GM20431 (cell line): ENCODE measurements around the gene GJD2.

Source experiments
- in situ Hi-C: fragments of 300-500 bp; cut with MseI, MboI; formaldehyde crosslinking; loops from one replicate; pipeline ENCODE4 v1.15.0; 2020; ENCODE audit warnings: low sequenced_read_pairs; ENCODE audit not compliant: unreplicated experiment

Gene GJD2

DNA sequence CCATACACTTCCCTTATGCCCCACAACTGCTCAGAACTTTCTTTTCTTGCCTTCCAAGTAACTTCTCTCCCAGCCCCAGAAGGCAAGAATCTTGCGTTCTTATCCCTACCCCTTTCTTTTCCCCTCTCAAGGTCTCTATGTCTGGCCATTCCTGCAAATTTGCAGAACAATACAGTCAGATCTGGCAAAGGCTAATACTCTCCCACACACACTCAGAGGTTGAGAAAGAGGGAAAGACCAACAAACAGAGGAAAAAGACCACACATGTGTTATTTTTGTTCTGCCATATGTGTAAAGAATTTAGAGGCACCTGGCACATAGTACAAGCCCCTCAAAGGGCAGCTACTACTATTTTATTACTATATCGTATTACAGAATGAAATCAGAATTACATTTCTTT is 25.7 kb downstream of the GJD2 start:
- in situ Hi-C loops = no loop called here

- in situ Hi-C loops = no loop called here
Measured at GRCh38 chr15:34726406-34727100, 28.2 kb downstream of the GJD2 start.

- in situ Hi-C loops = no loop called here
Measured at GRCh38 chr15:34725556-34725955, 29.2 kb downstream of the GJD2 start.

- in situ Hi-C loops = loop anchor here (25.0 kb wide), 1 partner anchor 188 kb away; no protein-coding TSS in a partner anchor
Measured at GRCh38 chr15:34724481-34724880, 30.3 kb downstream of the GJD2 start.

GRCh38 chr15:34722439-34722836 is 32.4 kb downstream of the GJD2 start:
- in situ Hi-C loops = loop anchor here (25.0 kb wide), 1 partner anchor 190 kb away; no protein-coding TSS in a partner anchor

- in situ Hi-C loops = loop anchor here (25.0 kb wide), 1 partner anchor 190 kb away; no protein-coding TSS in a partner anchor
Measured at GRCh38 chr15:34721802-34722438, 32.9 kb downstream of the GJD2 start.

DNA sequence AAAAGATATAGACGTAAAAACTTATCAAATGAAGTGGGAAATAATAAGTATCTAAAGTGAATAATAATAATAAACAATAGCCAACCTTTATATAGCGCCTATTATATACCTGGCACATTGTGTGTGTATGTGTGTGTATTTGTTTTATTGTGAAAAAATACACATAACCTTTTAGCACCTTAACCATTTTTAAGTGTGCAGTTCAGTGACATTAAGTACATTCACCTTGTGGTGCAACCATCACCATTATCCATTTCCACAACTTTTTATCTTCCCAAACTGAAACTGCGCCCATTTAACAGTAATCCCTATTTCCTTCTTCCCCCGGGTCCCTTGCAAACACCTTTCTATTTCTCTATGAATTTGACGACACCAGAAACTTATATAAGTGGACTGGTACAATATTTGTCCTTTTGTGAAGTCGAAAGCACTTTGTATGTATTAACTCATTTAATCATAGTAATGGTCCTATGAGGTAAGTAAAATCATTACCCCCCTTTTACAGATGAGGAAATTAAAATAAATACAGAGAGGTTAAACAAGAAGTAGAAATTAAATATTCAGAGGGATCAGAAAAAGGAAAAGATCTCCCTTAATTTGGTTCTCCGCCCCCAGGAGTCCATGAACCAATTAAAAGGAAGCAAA is 33.5 kb downstream of the GJD2 start:
- in situ Hi-C loops = loop anchor here (25.0 kb wide), 1 partner anchor 191 kb away; no protein-coding TSS in a partner anchor

DNA sequence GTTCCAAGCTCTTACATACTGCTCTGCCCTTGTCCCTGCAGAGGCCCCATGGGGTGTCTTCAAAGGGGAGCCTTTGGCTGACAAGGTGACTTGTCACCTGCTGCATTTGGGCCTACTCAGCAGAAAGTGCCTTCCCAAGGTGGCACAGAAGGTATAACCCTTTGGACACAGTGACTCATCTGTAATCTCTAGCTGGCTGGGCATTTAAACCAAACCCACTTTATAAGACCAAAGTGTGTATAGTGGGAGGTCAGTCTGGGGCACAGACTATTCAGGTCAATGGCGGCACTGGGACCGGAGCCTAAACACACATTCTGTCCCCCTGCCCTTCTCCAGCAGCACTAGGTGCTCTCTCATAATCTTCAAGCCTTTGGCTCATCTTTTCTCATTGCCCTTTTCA is 35.1 kb downstream of the GJD2 start:
- in situ Hi-C loops = loop anchor here (25.0 kb wide), 1 partner anchor 193 kb away; no protein-coding TSS in a partner anchor

DNA sequence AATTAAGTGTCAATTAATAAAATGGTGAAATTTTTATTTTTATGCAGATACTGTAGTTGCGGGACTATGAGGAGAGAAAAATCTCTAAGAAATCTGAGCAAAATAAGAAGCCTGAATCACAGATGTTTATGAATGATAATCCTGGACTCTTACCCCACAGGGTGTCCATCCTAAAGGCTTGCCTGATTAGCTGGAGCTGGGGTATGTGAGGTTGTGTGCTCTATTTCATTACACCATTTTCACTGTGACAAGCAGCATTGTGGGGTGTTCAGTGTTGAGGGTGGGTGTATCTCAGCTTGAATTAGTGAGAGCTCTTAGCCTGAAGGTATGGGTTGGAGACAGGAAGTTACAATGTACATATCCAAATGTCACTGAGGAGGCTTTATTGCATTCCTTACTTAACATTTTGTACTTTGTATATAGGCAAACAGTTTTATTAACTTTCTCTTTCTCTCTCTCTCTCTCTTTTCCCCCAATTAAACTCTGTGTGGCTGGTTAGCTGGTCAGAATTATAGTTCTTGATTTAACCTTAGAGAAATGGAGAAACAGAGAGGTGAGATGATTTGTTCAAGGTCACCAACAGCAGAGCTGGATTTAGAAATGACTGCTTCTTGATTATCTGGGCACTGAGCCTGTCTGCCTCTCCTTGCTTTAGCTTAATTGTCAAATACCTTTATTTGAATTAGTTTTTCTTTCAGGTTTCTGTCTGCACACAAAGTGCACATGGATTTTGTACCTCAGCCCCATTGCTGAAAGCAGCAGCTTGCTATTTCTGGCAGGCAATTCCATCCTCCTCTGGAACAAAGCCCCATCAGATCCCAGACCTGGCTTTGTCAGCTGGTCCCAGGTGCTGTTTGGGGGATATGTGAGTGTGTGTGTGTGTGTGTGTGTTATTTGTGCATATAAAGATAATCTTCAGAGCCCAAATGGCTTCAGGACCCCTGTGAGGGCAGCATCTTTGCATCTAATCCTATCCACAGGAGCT is 35.8 kb downstream of the GJD2 start:
- in situ Hi-C loops = loop anchor here (25.0 kb wide), 1 partner anchor 193 kb away; no protein-coding TSS in a partner anchor

- in situ Hi-C loops = loop anchor here (25.0 kb wide), 1 partner anchor 195 kb away; no protein-coding TSS in a partner anchor
Measured at GRCh38 chr15:34717729-34718128, 37.1 kb downstream of the GJD2 start.

- in situ Hi-C loops = loop anchor here (25.0 kb wide), 1 partner anchor 196 kb away; no protein-coding TSS in a partner anchor
Measured at GRCh38 chr15:34716111-34716510, 38.7 kb downstream of the GJD2 start.

GRCh38 chr15:34714476-34715121 is 40.2 kb downstream of the GJD2 start:
- in situ Hi-C loops = loop anchor here (25.0 kb wide), 1 partner anchor 198 kb away; no protein-coding TSS in a partner anchor

GRCh38 chr15:34713635-34714034 is 41.2 kb downstream of the GJD2 start:
- in situ Hi-C loops = loop anchor here (25.0 kb wide), 1 partner anchor 199 kb away; no protein-coding TSS in a partner anchor

GRCh38 chr15:34709866-34710265 is 44.9 kb downstream of the GJD2 start:
- in situ Hi-C loops = loop anchor here (25.0 kb wide), 1 partner anchor 202 kb away; no protein-coding TSS in a partner anchor

DNA sequence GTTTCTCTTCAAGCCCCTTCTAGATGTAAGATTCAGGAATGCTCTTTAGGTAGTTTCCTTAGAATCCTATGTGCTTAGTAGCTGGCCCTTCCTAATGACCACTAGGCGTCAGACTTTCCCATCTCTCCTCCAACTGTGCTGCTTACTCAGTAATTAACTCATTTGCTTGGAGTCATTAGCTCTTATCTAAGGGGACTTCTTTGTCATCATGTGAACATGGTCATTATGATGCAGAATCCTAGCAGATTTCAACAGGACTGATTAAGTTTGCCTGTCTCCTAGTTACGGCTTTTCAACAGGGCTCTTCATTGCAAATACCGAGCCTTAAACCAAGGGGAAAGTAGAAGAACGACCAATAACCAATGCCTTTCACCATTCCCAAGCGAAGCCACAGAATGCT is 46.4 kb downstream of the GJD2 start:
- in situ Hi-C loops = loop anchor here (25.0 kb wide), 1 partner anchor 204 kb away; no protein-coding TSS in a partner anchor

GRCh38 chr15:34701536-34701935 is 53.3 kb downstream of the GJD2 start:
- in situ Hi-C loops = loop anchor here (25.0 kb wide), 1 partner anchor 211 kb away; no protein-coding TSS in a partner anchor
